Measurements from ENCODE around the gene FKBP5.

DNA sequence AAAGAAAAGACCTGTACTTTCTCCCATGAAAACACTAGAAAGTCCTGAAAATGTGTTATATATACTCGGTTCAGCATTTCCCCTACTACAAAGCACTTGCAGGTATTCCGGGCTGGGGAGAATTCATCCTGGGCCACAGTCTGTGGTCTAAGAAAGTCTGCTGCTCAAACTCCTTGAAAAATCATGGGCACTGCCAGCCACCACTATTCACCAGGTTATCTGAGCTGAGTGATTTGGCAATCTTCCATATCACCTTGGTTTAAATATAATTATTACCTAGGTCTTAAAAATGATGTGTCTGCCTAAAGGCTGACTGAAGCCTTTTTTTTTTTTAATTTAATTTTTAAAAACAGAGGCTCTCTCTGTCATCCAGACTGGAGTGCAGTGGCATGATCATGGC is 11.3 kb downstream of the FKBP5 start:
- TF ChIP-seq CTCF (IDR thresholded peaks at IDR 0.05) (no peak), POLR2AphosphoS5 (IDR thresholded peaks at IDR 0.05) (no peak)
